ENCODE data around the gene SRC.

DNA sequence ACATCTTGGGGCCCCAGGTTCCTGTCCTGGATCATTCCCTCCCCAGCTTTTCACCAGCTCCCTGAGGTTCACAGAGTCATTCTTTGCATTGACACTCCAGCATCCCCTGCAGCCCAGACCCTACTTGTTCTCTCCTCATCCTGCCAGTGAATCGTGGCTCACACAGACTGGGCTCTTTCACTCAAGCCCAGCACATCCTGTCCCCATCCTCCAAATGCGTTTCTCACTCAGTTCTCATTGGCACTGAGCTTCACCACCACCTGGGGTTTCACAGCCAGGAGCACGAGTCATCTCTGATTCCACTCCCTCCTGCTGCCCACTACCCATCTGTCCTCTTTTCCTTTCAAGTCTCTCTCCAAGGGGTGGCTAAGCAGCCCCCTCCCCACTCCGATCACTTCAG lies 89.7 kb downstream of the SRC start:
- TF ChIP-seq CTCF (IDR thresholded peaks at IDR 0.05) (no peak), EZH2phosphoT487 (IDR thresholded peaks at IDR 0.05) (no peak), EZH2 (IDR thresholded peaks at IDR 0.05) (no peak)
